Measurements from ENCODE around the gene BTN2A1.

GRCh38 chr6:26416288-26416687, 41.5 kb upstream of the BTN2A1 start:
- no peak for TF ChIP-seq CTCF (IDR thresholded peaks at IDR 0.05)
- TF ChIP-seq EP300 (IDR thresholded peaks at IDR 0.05; ENCODE audit: low read depth): no peak
- TF ChIP-seq POLR2AphosphoS5 (IDR thresholded peaks at IDR 0.05): no peak
- no peak for TF ChIP-seq POLR2A (IDR thresholded peaks at IDR 0.05)

All from transverse colon (tissue), 4 donors.